IMR-90 (cell line): ENCODE data around the gene DRC7. TPM values are rescaled to one million over a fixed set of nuclear protein-coding genes. Genes with fewer than 3 reads are reported as not detected.

ENCODE experiments used
- ATAC-seq: fragments of 200-7000 bp; cut with Tn5 transposase; 2 replicates; pipeline ENCODE4 v1.9.1; 2020; ENCODE audit warnings: low read depth, mild to moderate bottlenecking, moderate library complexity
- BruUV-seq: library from RNA; stranded (reverse); fragments of 400-500 nt; replicated peaks from 2 replicates; lab custom pipeline; 2021; lab: Mats Ljungman, UMichigan
- CTCF ChIA-PET: fragments of 300-600 bp; formaldehyde crosslinking; extraction: SDS; loops from one replicate; lab custom pipeline; 2021; ENCODE audit warnings: antibody characterized with exemption; lab: Yijun Ruan, JAX
- POLR2A ChIA-PET: fragments of 300-600 bp; sonication (Branson Sonifier 250); formaldehyde crosslinking; loops from one replicate; lab custom pipeline; 2022; ENCODE audit warnings: antibody characterized with exemption; ENCODE audit not compliant: unreplicated experiment; lab: Charles Lee
- DNase-seq: peaks from one replicate; pipeline ENCODE4 v3.0.0; 2013
- H2AFZ ChIP-seq: replicated peaks from 2 replicates; pipeline ENCODE3; 2013; ENCODE audit warnings: low read length, mild to moderate bottlenecking; ENCODE audit not compliant: poor library complexity
- H2AK5ac ChIP-seq: 2 replicates; pipeline ENCODE4 v1.6.1; 2013; ENCODE audit warnings: low read depth, low read length, inconsistent platforms
- H2AK9ac ChIP-seq: replicated peaks from 2 replicates; pipeline ENCODE3; 2013; ENCODE audit warnings: mild to moderate bottlenecking, low read depth, low read length, moderate library complexity; ENCODE audit not compliant: poor library complexity
- H2BK120ac ChIP-seq: 2 replicates; pipeline ENCODE4 v1.6.1; 2013; ENCODE audit warnings: low read depth, low read length, inconsistent platforms
- H2BK15ac ChIP-seq: 3 replicates; pipeline ENCODE4 v1.6.1; 2013; ENCODE audit warnings: low read depth, low read length, inconsistent platforms
- H2BK20ac ChIP-seq: 2 replicates; pipeline ENCODE4 v1.6.1; 2013; ENCODE audit warnings: low read depth, mild to moderate bottlenecking, inconsistent platforms, low read length, moderate library complexity
- H2BK5ac ChIP-seq: 2 replicates; pipeline ENCODE4 v1.6.1; 2013; ENCODE audit warnings: mild to moderate bottlenecking, low read depth, low read length, inconsistent platforms; ENCODE audit not compliant: poor library complexity, severe bottlenecking
- H3K14ac ChIP-seq: replicated peaks from 2 replicates; pipeline ENCODE4 v1.6.1; 2013; ENCODE audit warnings: low read depth, low read length, inconsistent platforms
- H3K18ac ChIP-seq: 2 replicates; pipeline ENCODE4 v1.6.1; 2013; ENCODE audit warnings: low read depth, low read length, control low read depth
- H3K23ac ChIP-seq: 2 replicates; pipeline ENCODE4 v1.6.1; 2013; ENCODE audit warnings: low read depth, low read length, inconsistent platforms
- H3K27ac ChIP-seq: 2 replicates; pipeline ENCODE4 v1.5.1; 2013; ENCODE audit warnings: mild to moderate bottlenecking, control low read depth, low read length; ENCODE audit not compliant: insufficient read depth
- H3K27me3 ChIP-seq: 2 replicates; pipeline ENCODE4 v1.6.1; 2013; ENCODE audit warnings: low read length; ENCODE audit not compliant: control insufficient read depth, insufficient read depth
- H3K36me3 ChIP-seq: 2 replicates; pipeline ENCODE4 v1.6.1; 2013; ENCODE audit warnings: low read length, mixed read lengths; ENCODE audit not compliant: control insufficient read depth, insufficient read depth
- H3K4ac ChIP-seq: 2 replicates; pipeline ENCODE4 v1.6.1; 2013; ENCODE audit warnings: low read depth, low read length, inconsistent platforms
- H3K4me1 ChIP-seq: 2 replicates; pipeline ENCODE4 v1.6.1; 2013; ENCODE audit warnings: low read length, mixed read lengths; ENCODE audit not compliant: control insufficient read depth, insufficient read depth
- H3K4me2 ChIP-seq: 2 replicates; pipeline ENCODE4 v1.6.1; 2013; ENCODE audit warnings: low read depth, mild to moderate bottlenecking, control low read depth, low read length, moderate library complexity
- H3K4me3 ChIP-seq: 2 replicates; pipeline ENCODE4 v1.5.1; 2013; ENCODE audit warnings: low read depth, mild to moderate bottlenecking, control low read depth, low read length, moderate library complexity; ENCODE audit not compliant: insufficient read depth
- H3K56ac ChIP-seq: 2 replicates; pipeline ENCODE4 v1.6.1; 2013; ENCODE audit warnings: low read length, inconsistent platforms; ENCODE audit not compliant: insufficient read depth; ENCODE audit errors: extremely low read depth
- H3K79me1 ChIP-seq, 2 experiments: 2 replicates each; pipeline ENCODE4 v1.6.1; 2013; ENCODE audit warnings: low read length in 2 of 2, inconsistent platforms in 1 of 2, low read depth in 1 of 2
- H3K9ac ChIP-seq: 2 replicates; pipeline ENCODE4 v1.6.1; 2013; ENCODE audit warnings: low read depth, low read length, control low read depth
- H3K9me1 ChIP-seq: 2 replicates; pipeline ENCODE4 v1.6.1; 2013; ENCODE audit warnings: low read length, inconsistent platforms; ENCODE audit not compliant: insufficient read depth
- H3K9me3 ChIP-seq: 2 replicates; pipeline ENCODE4 v1.6.1; 2013; ENCODE audit warnings: low read length; ENCODE audit not compliant: control insufficient read depth, insufficient read depth
- H4K20me1 ChIP-seq: 2 replicates; pipeline ENCODE4 v1.6.1; 2013; ENCODE audit warnings: low read length, inconsistent platforms; ENCODE audit not compliant: insufficient read depth
- H4K5ac ChIP-seq: 2 replicates; pipeline ENCODE4 v1.6.1; 2013; ENCODE audit warnings: mild to moderate bottlenecking, low read depth, low read length, control low read depth
- H4K8ac ChIP-seq, 2 experiments: 2 replicates each; pipeline ENCODE4 v1.6.1; 2013; ENCODE audit warnings: low read depth in 2 of 2, low read length in 2 of 2, control low read depth in 1 of 2, inconsistent platforms in 1 of 2
- H4K91ac ChIP-seq: 2 replicates; pipeline ENCODE4 v1.6.1; 2013; ENCODE audit warnings: low read depth, low read length, inconsistent platforms; ENCODE audit not compliant: insufficient read depth
- MXI1 ChIP-seq: IDR thresholded peaks from 2 replicates; pipeline ENCODE4 v1.6.1; 2012; ENCODE audit warnings: low read depth, mild to moderate bottlenecking, low read length, moderate library complexity, borderline replicate concordance
- NFE2L2 ChIP-seq: fragments of 150-350 bp; IDR thresholded peaks from 2 replicates; pipeline ENCODE4 v1.6.1; 2016; ENCODE audit warnings: low read depth, mild to moderate bottlenecking, low read length
- RAD21 ChIP-seq: IDR thresholded peaks from 2 replicates; pipeline ENCODE4 v1.6.1; 2012; ENCODE audit warnings: low read length, improper control_type of control experiment
- RCOR1 ChIP-seq: IDR thresholded peaks from 2 replicates; pipeline ENCODE4 v1.6.1; 2012; ENCODE audit warnings: mild to moderate bottlenecking, low read length, improper control_type of control experiment; ENCODE audit not compliant: insufficient replicate concordance
- RFX5 ChIP-seq: IDR thresholded peaks from 2 replicates; pipeline ENCODE4 v1.8.0; 2012; ENCODE audit warnings: low read depth, mild to moderate bottlenecking, low read length, moderate library complexity
- SMC3 ChIP-seq: fragments of 150-350 bp; IDR thresholded peaks from 2 replicates; pipeline ENCODE4 v1.6.1; 2016; ENCODE audit warnings: low read depth, mild to moderate bottlenecking, antibody characterized with exemption, low read length, moderate library complexity
- WGBS, 2 experiments: methylation state at CpG; one replicate each; pipeline versions ENCODE4 v1.1.5 to v1.1.7; 2013; ENCODE audit warnings: missing lambda C conversion rate in 2 of 2; ENCODE audit not compliant: insufficient read length in 1 of 2; ENCODE audit errors: extremely low coverage in 2 of 2; 5-methylcytosine and 5-hydroxymethylcytosine counted together
- dilution Hi-C: fragments of 300-500 bp; cut with HindIII; formaldehyde crosslinking; loops from one replicate; pipeline ENCODE4 v1.14.3; 2018; ENCODE audit warnings: low sequenced_read_pairs; ENCODE audit not compliant: unreplicated experiment
- in situ Hi-C: fragments of 300-500 bp; cut with MboI; formaldehyde crosslinking; loops from 3 replicates; pipeline ENCODE4 v1.14.3; 2019; ENCODE audit warnings: low sequenced_read_pairs, inconsistent platforms, mixed read lengths
- intact Hi-C: fragments of 100-400 bp; cut with micrococcal nuclease; formaldehyde crosslinking; loops from 2 replicates; pipeline ENCODE4 v1.10.0; 2022
- polyA plus RNA-seq, 3 experiments: library from polyadenylated mRNA; depleted of rRNA; stranded (reverse); fragments of >200 nt; gene quantifications; 2 replicates each; pipeline ENCODE4 v1.2.3, GENCODE V29; 2012; ENCODE audit warnings: low replicate concordance in 1 of 3
- total RNA-seq: library from RNA; depleted of rRNA; stranded (reverse); fragments of >200 nt; gene quantifications from 2 replicates; pipeline ENCODE4 v1.2.3, GENCODE V29; 2012

Gene DRC7
- total and polyA plus RNA-seq, 2 of the 4 experiments (the other 2 are of a cell fraction) = not detected

- H2BK20ac ChIP-seq = no peak overlapping the region
- no peak for TF ChIP-seq RAD21
- no peak for TF ChIP-seq MXI1
- no peak for TF ChIP-seq RCOR1
- TF ChIP-seq NFE2L2 = no peak
- TF ChIP-seq RFX5 = no peak
- no peak for TF ChIP-seq SMC3
- DNase-seq (no peak), ATAC-seq (no peak)
- H2BK15ac ChIP-seq = no peak overlapping the region
- H4K8ac ChIP-seq = no peak overlapping the region
- H3K23ac ChIP-seq = no peak overlapping the region
- no peak overlapping the region for H3K14ac ChIP-seq
- no TSS peak for BruUV-seq
- peaks cover 58% of the 10 kb centered on the region for H3K36me3 ChIP-seq
- H2BK5ac ChIP-seq = no peak overlapping the region
- dilution Hi-C loops (no loop called here), in situ Hi-C loops (no loop called here), intact Hi-C loops (no loop called here)
- H3K18ac ChIP-seq = no peak overlapping the region
- H3K9me1 ChIP-seq = peaks cover 4% of the 10 kb centered on the region
- ChIA-PET CTCF (interaction anchor here (0.9 kb wide), 1 partner anchor 103 kb away, joined by 3 read pairs; no protein-coding TSS in a partner anchor), POLR2A (no interaction called here)
- H4K5ac ChIP-seq = no peak overlapping the region
- H2BK120ac ChIP-seq = no peak overlapping the region
- H3K79me1 ChIP-seq = peaks cover 5 to 18% of the 10 kb centered on the region in 2 experiments; a peak in 2 of 4 replicates
- peaks cover 3% of the 10 kb centered on the region; the same call in 1 of the 2 replicates for H4K20me1 ChIP-seq
- no peaks in the 10 kb centered on the region for H3K27me3 ChIP-seq
- no peak overlapping the region for H2AK9ac ChIP-seq
- H3K9me3 ChIP-seq = no peaks in the 10 kb centered on the region
- H3K9ac ChIP-seq = no peak overlapping the region
- H2AK5ac ChIP-seq = 0 out of 2 replicates have a peak overlapping the region, but pooled peaks have one; percentile 16
- H3K4me3 ChIP-seq = no peak overlapping the region
- H4K91ac ChIP-seq = no peak overlapping the region
- H2AFZ ChIP-seq = no peak overlapping the region
- H3K4me1 ChIP-seq = peaks cover 8% of the 10 kb centered on the region
- no peak overlapping the region for H3K4ac ChIP-seq
- no peak overlapping the region for H3K27ac ChIP-seq
- WGBS, 2 experiments = 87% methylated on average over 8 of the region's 40 CpGs; no CpG with 5 or more reads in 1 of the 2 experiments
- no peak overlapping the region for H3K4me2 ChIP-seq
- no peak overlapping the region for H3K56ac ChIP-seq
Observed at GRCh38 chr16:57760357-57761160, 66.0 kb downstream of the DRC7 start.
